ENCODE results near the gene CEP128.

GRCh38 chr14:80544366-80544765, 397.2 kb downstream of the CEP128 start:
- no peak for TF ChIP-seq CTCF (IDR thresholded peaks at IDR 0.05)
- TF ChIP-seq ZNF281 (CRISPR knock-in tag; IDR thresholded peaks at IDR 0.05): no peak
- TF ChIP-seq, protein P1, sequence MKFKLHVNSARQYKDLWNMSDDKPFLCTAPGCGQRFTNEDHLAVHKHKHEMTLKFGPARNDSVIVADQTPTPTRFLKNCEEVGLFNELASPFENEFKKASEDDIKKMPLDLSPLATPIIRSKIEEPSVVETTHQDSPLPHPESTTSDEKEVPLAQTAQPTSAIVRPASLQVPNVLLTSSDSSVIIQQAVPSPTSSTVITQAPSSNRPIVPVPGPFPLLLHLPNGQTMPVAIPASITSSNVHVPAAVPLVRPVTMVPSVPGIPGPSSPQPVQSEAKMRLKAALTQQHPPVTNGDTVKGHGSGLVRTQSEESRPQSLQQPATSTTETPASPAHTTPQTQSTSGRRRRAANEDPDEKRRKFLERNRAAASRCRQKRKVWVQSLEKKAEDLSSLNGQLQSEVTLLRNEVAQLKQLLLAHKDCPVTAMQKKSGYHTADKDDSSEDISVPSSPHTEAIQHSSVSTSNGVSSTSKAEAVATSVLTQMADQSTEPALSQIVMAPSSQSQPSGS (CRISPR knock-in tag; IDR thresholded peaks at IDR 0.05; ENCODE audit: borderline replicate concordance, low read depth): no peak
- TF ChIP-seq, protein P2, sequence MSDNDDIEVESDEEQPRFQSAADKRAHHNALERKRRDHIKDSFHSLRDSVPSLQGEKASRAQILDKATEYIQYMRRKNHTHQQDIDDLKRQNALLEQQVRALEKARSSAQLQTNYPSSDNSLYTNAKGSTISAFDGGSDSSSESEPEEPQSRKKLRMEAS (CRISPR knock-in tag; IDR thresholded peaks at IDR 0.05): no peak
- no peak for TF ChIP-seq ZBTB43 (CRISPR knock-in tag; IDR thresholded peaks at IDR 0.05)

Measured in WTC11 (cell line).